ENCODE data around the gene LAPTM4A. TPM values are rescaled to one million over a fixed set of nuclear protein-coding genes. Genes with fewer than 3 reads are reported as not detected.
"Not testable (repeated sequence)": the region's sequence is repeated elsewhere in the genome, so short reads cannot be mapped to it uniquely, and the experiment has no call there.

The LAPTM4A gene
- total RNA-seq, 1 experiment from 2014 or later: 131 TPM

DNA sequence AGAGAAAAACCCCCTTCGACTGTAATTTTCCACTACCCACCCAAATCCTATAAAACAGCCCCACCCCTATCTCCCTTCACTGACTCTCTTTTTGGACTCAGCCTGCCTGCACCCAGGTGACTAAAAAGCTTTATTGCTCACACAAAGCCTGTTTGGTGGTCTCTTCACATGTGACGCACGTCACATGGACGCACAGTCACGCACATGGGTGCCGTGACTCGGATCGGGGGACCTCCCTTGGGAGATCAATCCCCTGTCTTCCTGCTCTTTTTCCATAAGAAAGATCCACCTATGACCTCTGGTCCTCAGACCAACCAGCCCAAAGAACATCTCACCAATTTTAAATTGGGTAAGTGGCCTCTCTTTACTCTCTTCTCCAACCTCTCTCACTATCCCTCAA is 31.4 kb upstream of the LAPTM4A start:
- not testable (repeated sequence) for H3K9me3 ChIP-seq (ENCODE audit: control insufficient read depth, low read depth, low read length); H4K5ac ChIP-seq (ENCODE audit: insufficient read length, low read depth, low read length); H3K9me3 Mint-ChIP-seq; H3K56ac ChIP-seq (ENCODE audit: insufficient read length, low read depth, low read length); H3K4me1 ChIP-seq (ENCODE audit: insufficient read depth, low read length); H2AK5ac ChIP-seq (ENCODE audit: insufficient read length, low read length); H2BK12ac ChIP-seq (ENCODE audit: insufficient read length, low read depth, low read length); H2BK120ac ChIP-seq (ENCODE audit: low read depth, low read length, poor library complexity, severe bottlenecking); H2AFZ ChIP-seq (ENCODE audit: low read length); H3K9ac ChIP-seq (ENCODE audit: extremely low read depth, insufficient read length, low read length); H2BK15ac ChIP-seq (ENCODE audit: low read depth, low read length); H3K18ac ChIP-seq (ENCODE audit: insufficient read length, low read depth, low read length); H3K27me3 ChIP-seq (ENCODE audit: insufficient read depth, low read length); H3K4ac ChIP-seq (ENCODE audit: low read depth, low read length); H3T11ph ChIP-seq (ENCODE audit: low read length); H4K20me1 ChIP-seq (ENCODE audit: control insufficient read depth, insufficient read depth, insufficient read length); H4K91ac ChIP-seq (ENCODE audit: insufficient read length, low read depth, low read length); H3K4me3 Mint-ChIP-seq; H3K79me1 ChIP-seq (ENCODE audit: insufficient read depth, low read depth, low read length, poor library complexity, severe bottlenecking); H4K8ac ChIP-seq (replicated peaks; ENCODE audit: insufficient read length, low read depth, low read length); H3K36me3 Mint-ChIP-seq (ENCODE audit: insufficient read depth in 1 of 3, low read depth in 3 of 3); DNase-seq; H3K23ac ChIP-seq (ENCODE audit: insufficient read length, low read depth, low read length); H3K14ac ChIP-seq (ENCODE audit: insufficient read depth, low read length); H3K4me2 ChIP-seq (ENCODE audit: insufficient read depth, insufficient read length, low read length); H3K27ac Mint-ChIP-seq; H2BK20ac ChIP-seq (ENCODE audit: low read depth, low read length, poor library complexity, severe bottlenecking); H3K27ac ChIP-seq (ENCODE audit: insufficient read length, low read depth, low read length); H2BK5ac ChIP-seq (ENCODE audit: insufficient read length, low read length); H3K23me2 ChIP-seq (ENCODE audit: insufficient read length, low read depth, low read length, poor library complexity, severe bottlenecking); H3K79me2 ChIP-seq (ENCODE audit: insufficient read depth, low read length); H3K27me3 Mint-ChIP-seq (ENCODE audit: low read depth)
- peaks cover 19 to 20% of the 10 kb centered on the region in 2 experiments for H3K4me1 Mint-ChIP-seq
- no CpG with 5 or more reads among the region's 8 CpGs for WGBS (ENCODE audit: extremely low coverage, insufficient read length, low lambda C conversion rate)

All from H9 (cell line).